H9 (cell line): ENCODE measurements around the gene ROR1. TPM values are rescaled to one million over a fixed set of nuclear protein-coding genes. Genes with fewer than 3 reads are reported as not detected.

Source experiments
- DNase-seq: peaks from one replicate; pipeline ENCODE4 v3.0.0-alpha.2; 2017
- H2AFZ ChIP-seq: one replicate; pipeline ENCODE4 v1.6.1; 2013; ENCODE audit warnings: mild to moderate bottlenecking, low read length, control low read depth, moderate library complexity
- H2AK5ac ChIP-seq: 2 replicates; pipeline ENCODE4 v1.6.1; 2013; ENCODE audit warnings: low read length, control low read depth, mixed read lengths; ENCODE audit not compliant: insufficient read length
- H2BK120ac ChIP-seq: one replicate; pipeline ENCODE4 v1.6.1; 2013; ENCODE audit warnings: low read depth, mild to moderate bottlenecking, low read length, control low read depth, inconsistent platforms; ENCODE audit not compliant: poor library complexity, severe bottlenecking
- H2BK12ac ChIP-seq: 2 replicates; pipeline ENCODE4 v1.6.1; 2013; ENCODE audit warnings: low read length, control low read depth, mixed read lengths, low read depth; ENCODE audit not compliant: insufficient read length
- H2BK15ac ChIP-seq: 2 replicates; pipeline ENCODE4 v1.6.1; 2013; ENCODE audit warnings: low read depth, low read length, control low read depth
- H2BK20ac ChIP-seq: one replicate; pipeline ENCODE4 v1.6.1; 2013; ENCODE audit warnings: low read depth, mild to moderate bottlenecking, low read length, control low read depth, inconsistent platforms; ENCODE audit not compliant: poor library complexity, severe bottlenecking
- H2BK5ac ChIP-seq: 2 replicates; pipeline ENCODE4 v1.6.1; 2013; ENCODE audit warnings: low read length, control low read depth, mixed read lengths; ENCODE audit not compliant: insufficient read length
- H3K14ac ChIP-seq: 2 replicates; pipeline ENCODE4 v1.6.1; 2013; ENCODE audit warnings: low read length, control low read depth; ENCODE audit not compliant: insufficient read depth
- H3K18ac ChIP-seq: 2 replicates; pipeline ENCODE4 v1.6.1; 2013; ENCODE audit warnings: low read depth, mild to moderate bottlenecking, mixed read lengths, low read length, control low read depth; ENCODE audit not compliant: insufficient read length
- H3K23ac ChIP-seq: 2 replicates; pipeline ENCODE4 v1.6.1; 2013; ENCODE audit warnings: low read length, control low read depth, mixed read lengths, low read depth; ENCODE audit not compliant: insufficient read length
- H3K23me2 ChIP-seq: 2 replicates; pipeline ENCODE4 v1.6.1; 2013; ENCODE audit warnings: low read depth, mild to moderate bottlenecking, mixed read lengths, low read length, control low read depth; ENCODE audit not compliant: insufficient read length, poor library complexity, severe bottlenecking
- H3K27ac ChIP-seq: 2 replicates; pipeline ENCODE4 v1.5.1; 2013; ENCODE audit warnings: low read length, control low read depth, mixed read lengths, low read depth; ENCODE audit not compliant: insufficient read length
- H3K27me3 ChIP-seq: 2 replicates; pipeline ENCODE4 v1.6.1; 2013; ENCODE audit warnings: low read length, control low read depth, inconsistent platforms; ENCODE audit not compliant: insufficient read depth
- H3K4ac ChIP-seq: 2 replicates; pipeline ENCODE4 v1.6.1; 2013; ENCODE audit warnings: low read depth, mild to moderate bottlenecking, control low read depth, inconsistent platforms, low read length, moderate library complexity
- H3K4me1 ChIP-seq: 2 replicates; pipeline ENCODE4 v1.6.1; 2013; ENCODE audit warnings: low read length, control low read depth, inconsistent platforms; ENCODE audit not compliant: insufficient read depth
- H3K4me2 ChIP-seq: 2 replicates; pipeline ENCODE4 v1.6.1; 2013; ENCODE audit warnings: low read length, control low read depth, mixed read lengths; ENCODE audit not compliant: insufficient read length, insufficient read depth
- H3K56ac ChIP-seq: 2 replicates; pipeline ENCODE4 v1.6.1; 2013; ENCODE audit warnings: low read depth, mild to moderate bottlenecking, mixed read lengths, low read length, control low read depth; ENCODE audit not compliant: insufficient read length
- H3K79me1 ChIP-seq: 2 replicates; pipeline ENCODE4 v1.6.1; 2013; ENCODE audit warnings: low read depth, mild to moderate bottlenecking, moderate library complexity, low read length, control low read depth, inconsistent platforms; ENCODE audit not compliant: insufficient read depth, poor library complexity, severe bottlenecking
- H3K79me2 ChIP-seq: 2 replicates; pipeline ENCODE4 v1.6.1; 2013; ENCODE audit warnings: low read length, control low read depth, inconsistent platforms; ENCODE audit not compliant: insufficient read depth
- H3K9ac ChIP-seq: 2 replicates; pipeline ENCODE4 v1.6.1; 2013; ENCODE audit warnings: low read length, control low read depth, mixed read lengths; ENCODE audit not compliant: insufficient read length; ENCODE audit errors: extremely low read depth
- H3K9me3 ChIP-seq: one replicate; pipeline ENCODE4 v1.6.1; 2013; ENCODE audit warnings: low read depth, low read length, inconsistent platforms; ENCODE audit not compliant: control insufficient read depth
- H3T11ph ChIP-seq: one replicate; pipeline ENCODE4 v1.6.1; 2013; ENCODE audit warnings: mild to moderate bottlenecking, low read length, control low read depth, inconsistent platforms
- H4K20me1 ChIP-seq: one replicate; pipeline ENCODE4 v1.6.1; 2013; ENCODE audit not compliant: control insufficient read depth, insufficient read length, insufficient read depth
- H4K5ac ChIP-seq: 2 replicates; pipeline ENCODE4 v1.6.1; 2013; ENCODE audit warnings: low read depth, mild to moderate bottlenecking, mixed read lengths, low read length, control low read depth; ENCODE audit not compliant: insufficient read length
- H4K8ac ChIP-seq: replicated peaks from 2 replicates; pipeline ENCODE4 v1.6.1; 2013; ENCODE audit warnings: low read length, control low read depth, mixed read lengths, low read depth; ENCODE audit not compliant: insufficient read length
- H4K91ac ChIP-seq: 2 replicates; pipeline ENCODE4 v1.6.1; 2013; ENCODE audit warnings: low read depth, mild to moderate bottlenecking, moderate library complexity, mixed read lengths, low read length, control low read depth; ENCODE audit not compliant: insufficient read length
- H3K27ac Mint-ChIP-seq, 3 experiments: 2 replicates in 2 of 3; 3 replicates in 1 of 3; pipeline ENCODE4 v1.8.0; 2020 to 2021; ENCODE audit warnings: mixed read lengths in 3 of 3, mild to moderate bottlenecking in 1 of 3, moderate library complexity in 1 of 3
- H3K27me3 Mint-ChIP-seq: 2 replicates; pipeline ENCODE4 v1.8.0; 2021; ENCODE audit warnings: low read depth, mild to moderate bottlenecking, moderate library complexity, mixed read lengths
- H3K36me3 Mint-ChIP-seq, 3 experiments: 2 replicates in 2 of 3; 3 replicates in 1 of 3; pipeline ENCODE4 v1.8.0; 2020 to 2021; ENCODE audit warnings: low read depth in 3 of 3, mixed read lengths in 3 of 3; ENCODE audit not compliant: insufficient read depth in 1 of 3
- H3K4me1 Mint-ChIP-seq, 2 experiments: 2 replicates each; pipeline ENCODE4 v1.8.0; 2020; ENCODE audit warnings: mixed read lengths in 2 of 2
- H3K4me3 Mint-ChIP-seq, 2 experiments: 2 replicates in 1 of 2; 3 replicates in 1 of 2; pipeline ENCODE4 v1.8.0; 2020 to 2021; ENCODE audit warnings: mild to moderate bottlenecking in 2 of 2, mixed read lengths in 2 of 2, moderate library complexity in 1 of 2
- H3K9me3 Mint-ChIP-seq, 2 experiments: 2 replicates in 1 of 2; 3 replicates in 1 of 2; pipeline ENCODE4 v1.8.0; 2020; ENCODE audit warnings: mild to moderate bottlenecking in 2 of 2, mixed read lengths in 2 of 2, moderate library complexity in 1 of 2
- WGBS: extraction: QIAGEN DNeasy Blood & Tissue Kit; methylation state at CpG from one replicate; pipeline ENCODE4 v1.1.7; 2013; ENCODE audit warnings: missing lambda C conversion rate, low lambda C conversion rate, mixed read lengths; ENCODE audit not compliant: insufficient read length; ENCODE audit errors: extremely low coverage; 5-methylcytosine and 5-hydroxymethylcytosine counted together
- total RNA-seq: library from RNA; stranded (reverse); gene quantifications from 2 replicates; pipeline ENCODE4 v1.2.1, GENCODE V29; 2021
- TF ChIP-seq, protein P1 (sequence below): fragments of 200-600 bp; sonication (generic); conservative IDR thresholded peaks from 3 replicates; pipeline ENCODE4 v1.8.0; 2021; ENCODE audit warnings: antibody characterized with exemption, mild to moderate bottlenecking

ROR1 gene
- total RNA-seq, 1 experiment from 2014 or later, result 75.9 TPM

DNA sequence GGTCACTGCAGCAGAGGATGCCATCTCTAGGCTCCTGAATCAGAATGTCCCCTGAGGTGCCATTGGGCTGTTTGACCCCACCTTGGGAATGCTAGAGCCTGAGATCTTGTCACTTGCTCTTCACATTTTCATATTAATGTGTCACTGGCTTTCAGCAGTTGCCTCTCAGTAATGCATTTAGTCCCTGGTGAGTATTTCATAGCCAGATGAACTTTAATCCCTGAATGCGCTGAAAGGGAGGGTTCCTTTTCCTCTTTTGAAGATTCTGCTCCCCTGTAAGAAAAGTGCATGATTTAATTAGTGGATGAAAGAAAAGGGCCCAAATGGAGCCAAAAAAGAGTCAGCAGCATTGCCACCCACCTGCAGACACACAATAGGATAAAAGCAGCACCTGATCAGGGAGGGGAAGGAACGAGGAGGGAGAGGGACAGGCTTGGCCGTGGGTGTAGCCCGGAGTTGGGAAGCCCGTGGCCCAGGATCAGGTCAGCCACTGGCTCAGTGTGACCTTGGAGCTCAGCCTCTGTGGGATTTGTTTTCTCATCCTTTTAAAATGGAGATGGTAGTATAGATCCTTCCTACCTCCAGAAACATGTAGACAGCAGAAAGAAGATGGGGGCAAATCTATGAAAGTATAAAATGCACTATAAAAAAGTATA lies 31.1 kb downstream of the ROR1 start:
- no peak overlapping the region for H4K91ac ChIP-seq
- H3K27me3 ChIP-seq, result no peaks in the 10 kb centered on the region
- peaks cover 0 to 6% of the 10 kb centered on the region in 2 experiments; a peak in 3 of 5 replicates for H3K9me3 Mint-ChIP-seq
- no peaks in the 10 kb centered on the region for H3K23me2 ChIP-seq
- H3T11ph ChIP-seq, result no peak overlapping the region
- no peak overlapping the region for H2BK15ac ChIP-seq
- H4K5ac ChIP-seq, result no peak overlapping the region
- no peak overlapping the region for H3K4me3 Mint-ChIP-seq
- no peak overlapping the region for H2AK5ac ChIP-seq
- no peak overlapping the region for H2BK120ac ChIP-seq
- no peak for DNase-seq
- TF ChIP-seq, protein P1, sequence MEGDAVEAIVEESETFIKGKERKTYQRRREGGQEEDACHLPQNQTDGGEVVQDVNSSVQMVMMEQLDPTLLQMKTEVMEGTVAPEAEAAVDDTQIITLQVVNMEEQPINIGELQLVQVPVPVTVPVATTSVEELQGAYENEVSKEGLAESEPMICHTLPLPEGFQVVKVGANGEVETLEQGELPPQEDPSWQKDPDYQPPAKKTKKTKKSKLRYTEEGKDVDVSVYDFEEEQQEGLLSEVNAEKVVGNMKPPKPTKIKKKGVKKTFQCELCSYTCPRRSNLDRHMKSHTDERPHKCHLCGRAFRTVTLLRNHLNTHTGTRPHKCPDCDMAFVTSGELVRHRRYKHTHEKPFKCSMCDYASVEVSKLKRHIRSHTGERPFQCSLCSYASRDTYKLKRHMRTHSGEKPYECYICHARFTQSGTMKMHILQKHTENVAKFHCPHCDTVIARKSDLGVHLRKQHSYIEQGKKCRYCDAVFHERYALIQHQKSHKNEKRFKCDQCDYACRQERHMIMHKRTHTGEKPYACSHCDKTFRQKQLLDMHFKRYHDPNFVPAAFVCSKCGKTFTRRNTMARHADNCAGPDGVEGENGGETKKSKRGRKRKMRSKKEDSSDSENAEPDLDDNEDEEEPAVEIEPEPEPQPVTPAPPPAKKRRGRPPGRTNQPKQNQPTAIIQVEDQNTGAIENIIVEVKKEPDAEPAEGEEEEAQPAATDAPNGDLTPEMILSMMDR, result no peak
- no peak overlapping the region for H2BK5ac ChIP-seq
- H3K4me1 Mint-ChIP-seq, result peaks cover 63 to 80% of the 10 kb centered on the region in 2 experiments
- H2BK12ac ChIP-seq, result no peak overlapping the region
- no peak overlapping the region for H3K27ac ChIP-seq
- H3K18ac ChIP-seq, result no peak overlapping the region
- no peak overlapping the region for H3K4me2 ChIP-seq
- H3K9ac ChIP-seq, result no peak overlapping the region
- H3K56ac ChIP-seq, result no peak overlapping the region
- no peak overlapping the region for H4K8ac ChIP-seq
- no peak overlapping the region for H2BK20ac ChIP-seq
- H3K79me1 ChIP-seq, result peaks cover 8% of the 10 kb centered on the region
- no peak overlapping the region for H3K14ac ChIP-seq
- H3K23ac ChIP-seq, result no peak overlapping the region
- H3K36me3 Mint-ChIP-seq, result peaks cover 10 to 21% (median 14%) of the 10 kb centered on the region in 3 experiments
- no CpG with 5 or more reads among the region's 5 CpGs for WGBS
- peaks cover 9% of the 10 kb centered on the region for H3K4me1 ChIP-seq
- peaks cover 60% of the 10 kb centered on the region; the same call in 1 of the 2 replicates for H3K79me2 ChIP-seq
- H3K4ac ChIP-seq, result no peak overlapping the region
- H3K27ac Mint-ChIP-seq, result peak overlapping the region; percentile 22 to 91 (median 63); a peak in 5 of 7 replicates
- no peaks in the 10 kb centered on the region for H4K20me1 ChIP-seq
- no peaks in the 10 kb centered on the region for H3K27me3 Mint-ChIP-seq
- H3K9me3 ChIP-seq, result no peaks in the 10 kb centered on the region
- H2AFZ ChIP-seq, result no peak overlapping the region
